Fibroblast of lung (primary cell): ENCODE data around the gene PSMA7. TPM values are rescaled to one million over a fixed set of nuclear protein-coding genes. Genes with fewer than 3 reads are reported as not detected.

Experiments
- DNase-seq, 2 donors: peaks; one replicate each; pipeline versions ENCODE4 v3.0.0 to v3.0.0-alpha.2; 2010; ENCODE audit warnings: low read depth in 2 of 2
- H2AFZ ChIP-seq: 2 replicates; pipeline ENCODE4 v1.5.1; 2012; ENCODE audit warnings: low read length, control low read depth, inconsistent platforms
- H3K27ac ChIP-seq: 2 replicates; pipeline ENCODE4 v1.5.1; 2011; ENCODE audit warnings: low read length, control low read depth; ENCODE audit not compliant: insufficient read depth
- H3K27me3 ChIP-seq: 2 replicates; pipeline ENCODE4 v1.5.1; 2011; ENCODE audit warnings: mild to moderate bottlenecking, low read length; ENCODE audit not compliant: control insufficient read depth, insufficient read depth
- H3K36me3 ChIP-seq: 2 replicates; pipeline ENCODE4 v1.5.1; 2011; ENCODE audit warnings: low read length; ENCODE audit not compliant: control insufficient read depth, insufficient read depth
- H3K4me1 ChIP-seq: 2 replicates; pipeline ENCODE4 v1.5.1; 2011; ENCODE audit warnings: low read length; ENCODE audit not compliant: control insufficient read depth, insufficient read depth; ENCODE audit errors: extremely low read depth
- H3K4me2 ChIP-seq: 2 replicates; pipeline ENCODE4 v1.5.1; 2011; ENCODE audit warnings: low read length, control low read depth; ENCODE audit not compliant: insufficient read depth; ENCODE audit errors: extremely low read depth
- H3K4me3 ChIP-seq, 4 experiments: fragments of 200-600 bp in 1 of 4; sonication (generic) in 1 of 4; replicated peaks in 1 of 4; 2 replicates each; pipeline ENCODE4 v1.5.1; 2011 to 2016; ENCODE audit warnings: low read length in 4 of 4, low read depth in 3 of 4, mild to moderate bottlenecking in 3 of 4, control low read depth in 2 of 4, inconsistent platforms in 1 of 4, mixed read lengths in 1 of 4; ENCODE audit not compliant: insufficient read depth in 1 of 4; ENCODE audit errors: control extremely low read depth in 1 of 4
- H3K79me2 ChIP-seq: 2 replicates; pipeline ENCODE4 v1.5.1; 2012; ENCODE audit warnings: mild to moderate bottlenecking, low read length, inconsistent platforms; ENCODE audit not compliant: control insufficient read depth, insufficient read depth
- H3K9ac ChIP-seq: 2 replicates; pipeline ENCODE4 v1.5.1; 2011; ENCODE audit warnings: mild to moderate bottlenecking, low read length, control low read depth; ENCODE audit not compliant: insufficient read depth
- H3K9me3 ChIP-seq: 2 replicates; pipeline ENCODE4 v1.5.1; 2012; ENCODE audit warnings: low read depth, low read length; ENCODE audit not compliant: control insufficient read depth, insufficient read depth
- H4K20me1 ChIP-seq: 2 replicates; pipeline ENCODE4 v1.5.1; 2011; ENCODE audit warnings: low read length; ENCODE audit not compliant: control insufficient read depth, insufficient read depth; ENCODE audit errors: extremely low read depth
- CTCF ChIP-seq, 2 donors: IDR thresholded peaks in 1 of 2; conservative IDR thresholded peaks in 1 of 2; 1 replicate in 1 of 2; 2 replicates in 1 of 2; pipeline ENCODE4 v1.5.1; 2011 to 2012; ENCODE audit warnings: low read length in 2 of 2, control low read depth in 1 of 2, inconsistent platforms in 1 of 2, low read depth in 1 of 2, mild to moderate bottlenecking in 1 of 2
- EZH2 ChIP-seq: IDR thresholded peaks from 2 replicates; pipeline ENCODE4 v1.5.1; 2012; ENCODE audit warnings: low read length, control low read depth, mild to moderate bottlenecking; ENCODE audit errors: missing control alignments
- polyA plus RNA-seq, 2 donors: library from polyadenylated mRNA; depleted of rRNA in 1 of 2; stranded (reverse) in 1 of 2; unstranded in 1 of 2; fragments of >200 nt; gene quantifications; 2 replicates each; pipeline ENCODE4 v1.2.1, GENCODE V29; 2011 to 2012; ENCODE audit warnings: missing spikeins in 1 of 2
- total RNA-seq: library from RNA; depleted of rRNA; stranded (reverse); fragments of >200 nt; gene quantifications from 2 replicates; pipeline ENCODE4 v1.2.1, GENCODE V29; 2014

PSMA7 gene
- total and polyA plus RNA-seq, 2 donors (not counting 1 experiment from before 2014, with no cell fraction given), result 234 to 342 TPM

GRCh38 chr20:62126141-62126540 is 17.1 kb downstream of the PSMA7 start:
- Histone ChIP-seq H2AFZ (no peak overlapping the region), H3K9ac (no peak overlapping the region), H3K79me2 (peaks cover 23% of the 10 kb centered on the region), H4K20me1 (no peaks in the 10 kb centered on the region), H3K4me2 (no peak overlapping the region), H3K9me3 (no peaks in the 10 kb centered on the region), H3K4me1 (no peaks in the 10 kb centered on the region), H3K4me3 (no peak overlapping the region), H3K27ac (no peak overlapping the region), H3K27me3 (no peaks in the 10 kb centered on the region), H3K36me3 (peaks cover 25% of the 10 kb centered on the region)
- DNase-seq, result no peak
- TF ChIP-seq EZH2, result no peak
- TF ChIP-seq CTCF (conservative IDR thresholded peaks at IDR 0.05 in 1 of 2, IDR thresholded peaks at IDR 0.05 in 1 of 2; ENCODE audit: low read depth in 1 of 2, low read length in 2 of 2), result no peak

- H3K27me3 ChIP-seq, result peaks cover 6% of the 10 kb centered on the region
- H3K79me2 ChIP-seq, result peaks cover 23% of the 10 kb centered on the region
- peaks cover 19% of the 10 kb centered on the region for H3K36me3 ChIP-seq
- peak overlapping the region; percentile 64 for H3K4me2 ChIP-seq
- no peaks in the 10 kb centered on the region for H3K9me3 ChIP-seq
- TF ChIP-seq CTCF (conservative IDR thresholded peaks at IDR 0.05 in 1 of 2, IDR thresholded peaks at IDR 0.05 in 1 of 2; ENCODE audit: low read depth in 1 of 2, low read length in 2 of 2) (peak; percentile 8 to 29), EZH2 (no peak)
- no peaks in the 10 kb centered on the region for H3K4me1 ChIP-seq
- H2AFZ ChIP-seq, result no peak overlapping the region
- peak; percentile 33 to 65 for DNase-seq
- peak overlapping the region; percentile 43 for H3K9ac ChIP-seq
- H3K27ac ChIP-seq, result peak overlapping the region; percentile 37
- no peaks in the 10 kb centered on the region for H4K20me1 ChIP-seq
- H3K4me3 ChIP-seq, result peak overlapping the region; percentile 52 to 77 (median 63)
Measured at GRCh38 chr20:62123450-62124118, 19.6 kb downstream of the PSMA7 start.

GRCh38 chr20:62122654-62123449 is 20.3 kb downstream of the PSMA7 start:
- TF ChIP-seq CTCF (conservative IDR thresholded peaks at IDR 0.05 in 1 of 2, IDR thresholded peaks at IDR 0.05 in 1 of 2; ENCODE audit: low read depth in 1 of 2, low read length in 2 of 2), result no peak
- TF ChIP-seq EZH2, result no peak
- peaks cover 11% of the 10 kb centered on the region for H3K27me3 ChIP-seq
- H3K9me3 ChIP-seq, result no peaks in the 10 kb centered on the region
- peak in 1 of 2 donors; percentile 28 for DNase-seq
- peaks cover 23% of the 10 kb centered on the region for H3K79me2 ChIP-seq
- no peaks in the 10 kb centered on the region for H4K20me1 ChIP-seq
- H3K4me3 ChIP-seq, result peak overlapping the region; percentile 52 to 77 (median 63)
- peak overlapping the region; percentile 77 for H3K9ac ChIP-seq
- H3K4me1 ChIP-seq, result no peaks in the 10 kb centered on the region
- H2AFZ ChIP-seq, result peak overlapping the region; percentile 49
- H3K4me2 ChIP-seq, result peak overlapping the region; percentile 64
- peaks cover 14% of the 10 kb centered on the region for H3K36me3 ChIP-seq
- H3K27ac ChIP-seq, result peak overlapping the region; percentile 47
